ENCODE results near the gene CHRNA3.

CHRNA3 gene

GRCh38 chr15:78550815-78551214, 70.0 kb downstream of the CHRNA3 start:
- no peak for DNase-seq

GRCh38 chr15:78550194-78550593, 70.6 kb downstream of the CHRNA3 start:
- no peak for DNase-seq

All from NCI-H526 (cell line).